PC-3 (cell line): Measurements from ENCODE around the gene SMIM44.

Experiments used
- CTCF ChIP-seq: fragments of 300-600 bp; sonication (generic); conservative IDR thresholded peaks from 2 replicates; pipeline ENCODE4 v1.5.1; 2017; ENCODE audit warnings: antibody characterized with exemption, low read depth, mild to moderate bottlenecking, low read length
- EZH2 ChIP-seq: fragments of 300-600 bp; sonication (generic); IDR thresholded peaks from one replicate; pipeline ENCODE4 v1.6.1; 2017; ENCODE audit warnings: antibody characterized with exemption, mild to moderate bottlenecking, low read length; ENCODE audit not compliant: unreplicated experiment
- EZH2phosphoT487 ChIP-seq: fragments of 300-600 bp; sonication (generic); IDR thresholded peaks from 2 replicates; pipeline ENCODE4 v1.6.1; 2018; ENCODE audit warnings: mild to moderate bottlenecking, antibody characterized with exemption, low read length, borderline replicate concordance

GRCh38 chr19:3513229-3514140 is 30.2 kb upstream of the SMIM44 start:
- TF ChIP-seq CTCF (no peak), EZH2 (no peak), EZH2phosphoT487 (no peak)
